ENCODE results near the gene CHN1.

CHN1 gene

DNA sequence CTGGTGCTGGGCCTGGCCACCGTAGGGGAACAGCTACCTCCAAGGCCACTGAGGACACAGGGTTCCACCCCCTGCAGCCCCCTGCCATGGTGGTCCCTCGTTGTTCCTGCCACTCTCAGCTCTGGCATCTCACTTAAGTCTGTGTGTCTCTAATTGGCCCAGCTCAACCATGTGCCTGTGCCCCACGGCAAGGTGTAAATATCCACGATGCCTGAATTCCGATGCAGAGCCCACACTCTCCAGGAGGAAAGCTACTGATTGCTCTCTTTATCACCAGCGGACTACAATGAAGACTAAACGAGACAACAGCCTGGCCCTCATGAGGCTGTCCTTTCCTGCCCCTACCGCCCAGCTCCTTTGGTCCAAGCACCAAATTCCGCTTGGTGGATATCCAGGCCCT lies 223.9 kb downstream of the CHN1 start:
- no peak for DNase-seq

DNA sequence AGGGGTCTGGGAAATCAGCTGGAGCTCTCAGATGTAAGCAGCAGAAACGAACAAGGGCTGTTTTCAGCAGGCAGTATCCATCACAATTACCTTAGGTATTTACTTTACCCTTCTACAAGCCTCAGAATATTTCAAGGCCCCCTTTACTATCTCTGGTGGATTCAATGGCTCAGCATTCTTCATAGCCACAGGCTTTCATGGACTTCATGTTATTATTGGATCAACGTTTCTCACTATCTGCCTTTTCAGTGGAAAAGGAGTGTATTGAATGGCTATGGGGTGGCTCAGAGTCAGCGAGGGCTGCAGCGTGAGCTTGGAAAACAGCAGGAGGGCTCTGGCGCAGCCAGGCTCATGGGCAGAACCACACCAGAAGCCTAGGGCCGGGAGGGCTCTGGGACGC lies 224.3 kb downstream of the CHN1 start:
- DNase-seq, result no peak

DNA sequence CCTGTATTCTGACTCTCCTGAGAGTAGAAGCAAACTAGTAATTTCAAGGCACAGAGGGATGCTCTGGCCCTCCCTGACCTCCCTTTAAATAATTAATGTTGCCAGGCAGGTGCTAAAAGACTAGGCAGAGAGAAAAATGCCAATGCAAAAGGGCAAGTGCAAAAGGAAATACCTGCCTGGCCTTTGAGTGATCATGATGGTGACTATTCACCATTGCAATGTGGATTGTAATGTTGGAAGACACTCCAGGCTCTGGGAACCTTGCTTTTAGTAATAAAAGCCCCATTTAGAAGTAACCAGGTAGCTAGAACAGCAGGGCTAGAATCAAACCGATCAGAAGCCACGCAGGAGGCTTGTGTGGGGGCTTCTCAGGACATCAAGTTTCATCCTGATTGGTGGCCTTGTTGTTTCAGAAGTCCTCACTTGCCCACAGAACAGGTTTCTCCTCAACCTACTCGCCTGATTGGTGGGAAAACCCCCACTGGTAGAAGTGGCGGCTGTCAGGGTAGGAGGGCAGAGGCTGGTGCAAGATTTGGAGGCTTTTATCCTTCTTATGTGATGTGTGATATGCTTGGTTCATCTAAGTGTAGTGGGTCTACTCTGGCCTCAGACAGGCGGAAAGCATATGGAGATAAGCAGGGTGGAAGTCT lies 224.9 kb downstream of the CHN1 start:
- DNase-seq, result no peak

DNA sequence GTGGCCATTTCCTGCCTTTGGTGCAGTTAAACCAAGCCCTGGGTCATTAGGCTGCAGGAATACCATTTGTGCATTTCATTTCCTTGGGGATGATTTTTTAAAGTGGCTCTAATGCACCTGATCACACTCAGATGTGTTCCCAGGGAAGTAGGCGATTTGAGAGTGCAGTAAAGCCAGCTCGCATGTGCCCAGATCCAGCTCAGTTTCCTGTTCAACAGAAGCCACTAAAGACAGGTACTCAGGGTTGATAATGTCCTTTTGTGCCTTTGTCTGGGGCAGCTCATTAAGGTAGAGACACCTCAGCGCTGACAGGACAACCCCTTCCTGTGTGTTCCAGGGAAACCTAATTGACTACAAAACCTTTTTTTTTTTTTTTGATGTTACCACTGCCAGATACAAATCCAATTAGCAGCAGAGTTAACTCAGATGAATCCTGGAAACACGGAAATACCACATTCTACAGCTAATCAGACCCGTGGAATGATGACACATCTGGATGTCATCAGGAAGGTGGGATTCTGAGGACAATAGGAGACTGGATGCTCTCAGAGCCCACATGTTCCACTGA lies 225.7 kb downstream of the CHN1 start:
- no peak for DNase-seq

DNA sequence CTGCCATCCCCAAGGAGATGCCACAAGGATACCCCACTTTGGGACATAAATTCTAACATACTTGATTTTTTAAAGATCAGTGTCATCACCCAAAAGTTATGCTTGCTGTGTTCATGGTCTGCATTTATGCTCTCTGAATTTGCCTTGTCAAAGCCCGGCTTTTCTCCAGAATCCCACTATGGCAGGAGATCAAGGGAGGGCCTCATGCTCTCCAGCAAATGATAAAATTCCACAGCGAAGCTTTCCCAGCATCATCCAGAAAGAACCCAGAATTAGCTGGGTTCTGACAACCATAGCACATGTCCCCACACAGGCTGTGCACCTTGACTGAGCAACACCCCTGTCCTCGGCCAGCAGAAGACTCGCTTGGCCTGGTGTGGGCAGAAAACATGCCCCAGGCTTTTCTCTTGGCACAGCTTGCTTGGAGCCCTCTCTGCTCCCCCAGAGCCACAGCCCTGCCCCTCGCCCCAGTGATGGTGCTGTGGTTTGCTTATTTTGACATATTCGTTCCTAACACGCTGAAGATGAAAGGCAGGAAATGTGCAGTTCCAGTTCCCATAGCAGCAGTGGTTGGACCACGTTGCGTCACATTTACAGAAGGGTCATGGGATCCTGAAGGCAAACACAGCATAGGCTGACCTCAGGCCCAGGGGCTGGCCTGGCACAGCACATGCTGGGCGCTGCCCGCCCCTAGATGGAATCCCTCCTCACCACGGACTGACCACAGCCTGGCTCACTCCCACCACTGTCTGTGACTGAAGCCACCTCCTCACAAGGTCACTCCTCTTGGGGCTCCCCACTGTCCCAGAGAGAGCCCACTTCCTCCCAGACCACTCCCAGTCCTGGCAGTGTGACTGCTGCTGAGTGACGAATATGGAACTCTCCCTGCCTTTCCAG lies 226.8 kb downstream of the CHN1 start:
- no peak for DNase-seq

DNA sequence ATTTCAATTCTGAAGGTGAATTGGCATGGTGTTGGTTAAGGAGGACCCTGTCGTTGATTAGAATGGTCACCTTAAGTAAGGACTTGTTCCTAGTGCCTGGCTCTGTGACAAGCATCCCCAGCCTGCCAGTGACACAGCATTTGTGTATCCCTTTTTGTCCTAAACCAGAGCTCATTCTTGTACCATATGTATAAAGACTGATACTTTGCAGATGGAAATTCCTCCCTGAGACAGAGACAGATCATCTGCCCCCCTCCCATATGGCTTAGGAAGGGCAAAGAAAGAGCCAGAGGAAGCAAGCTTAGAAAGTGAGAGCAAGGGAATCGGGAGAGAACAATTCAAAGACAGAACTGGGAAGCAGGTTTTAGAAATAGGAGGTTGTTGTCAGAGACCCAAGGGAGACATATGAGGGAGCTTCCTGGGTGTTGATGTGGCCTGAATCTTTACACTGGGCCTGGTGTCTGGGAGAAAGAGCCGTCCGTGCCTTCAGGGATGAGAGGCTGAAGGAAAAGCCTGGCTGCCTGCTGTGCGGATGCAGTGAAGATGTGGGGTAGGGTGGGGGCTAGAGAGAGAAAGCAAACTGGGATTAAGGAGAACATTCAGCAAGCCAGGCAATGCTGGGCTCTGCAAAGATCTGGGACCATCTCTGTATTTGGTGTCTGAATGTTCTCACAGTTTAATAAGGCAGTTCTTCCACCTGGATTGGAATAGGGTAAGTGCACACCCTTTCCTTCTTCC lies 227.7 kb downstream of the CHN1 start:
- no peak for DNase-seq

DNA sequence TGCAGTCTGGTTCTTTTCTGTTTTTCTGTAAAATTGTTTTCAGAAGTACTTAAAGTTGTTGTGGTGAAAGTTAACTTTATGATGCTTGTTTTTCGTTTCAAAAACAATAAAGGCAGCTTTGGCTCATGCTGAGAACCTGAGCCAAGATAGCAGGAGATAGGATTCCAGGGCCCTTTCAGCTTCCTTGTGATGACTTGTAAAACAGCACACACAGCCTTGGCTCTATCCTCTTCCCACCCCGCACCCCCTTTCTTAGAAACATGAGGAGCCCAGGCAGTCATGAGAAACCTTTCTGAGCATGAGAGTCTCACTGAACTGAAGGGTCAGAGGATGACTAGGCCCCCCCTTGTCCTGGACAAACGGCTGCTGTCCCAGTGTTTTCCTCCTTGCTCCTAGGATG lies 228.5 kb downstream of the CHN1 start:
- no peak for DNase-seq

DNA sequence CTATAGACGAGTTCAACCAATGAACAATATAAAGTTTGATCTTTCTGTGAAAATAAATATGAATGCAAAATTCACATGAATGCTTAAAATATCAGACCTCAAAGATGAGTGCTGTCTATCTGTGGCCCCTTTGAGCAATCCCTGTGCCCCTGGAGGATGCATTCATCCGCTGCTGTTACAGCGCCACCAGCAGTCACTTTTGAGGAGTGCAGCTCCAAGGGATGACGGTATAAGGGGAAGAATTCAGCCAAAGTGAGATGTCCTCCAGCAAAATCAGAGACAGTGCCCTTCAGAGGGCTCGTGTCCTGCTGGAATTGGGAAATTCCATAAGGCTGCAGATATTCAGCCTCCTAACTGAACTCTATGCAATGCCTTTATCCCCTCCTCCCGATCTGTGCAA lies 229.0 kb downstream of the CHN1 start:
- DNase-seq, result no peak

DNA sequence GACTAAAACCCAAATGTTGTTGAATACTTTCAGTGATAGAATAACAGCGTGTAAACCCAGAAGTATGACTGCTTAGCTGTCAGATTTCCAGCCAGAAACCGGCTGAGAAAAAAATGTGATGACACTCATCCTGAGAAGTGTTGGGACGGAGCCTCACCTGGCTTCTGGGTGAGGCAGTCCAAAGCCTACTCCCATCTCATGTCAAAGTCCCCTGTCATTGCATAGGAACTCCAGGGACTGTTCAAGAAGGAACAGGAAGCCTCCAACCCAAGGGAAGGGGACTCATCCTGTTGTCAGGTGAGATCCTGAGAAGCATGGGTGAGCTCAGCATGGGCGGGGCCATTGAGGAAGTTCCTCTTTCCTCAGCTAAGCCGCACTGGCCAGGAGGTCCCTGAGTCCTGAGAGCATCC lies 229.6 kb downstream of the CHN1 start:
- DNase-seq, result no peak

DNA sequence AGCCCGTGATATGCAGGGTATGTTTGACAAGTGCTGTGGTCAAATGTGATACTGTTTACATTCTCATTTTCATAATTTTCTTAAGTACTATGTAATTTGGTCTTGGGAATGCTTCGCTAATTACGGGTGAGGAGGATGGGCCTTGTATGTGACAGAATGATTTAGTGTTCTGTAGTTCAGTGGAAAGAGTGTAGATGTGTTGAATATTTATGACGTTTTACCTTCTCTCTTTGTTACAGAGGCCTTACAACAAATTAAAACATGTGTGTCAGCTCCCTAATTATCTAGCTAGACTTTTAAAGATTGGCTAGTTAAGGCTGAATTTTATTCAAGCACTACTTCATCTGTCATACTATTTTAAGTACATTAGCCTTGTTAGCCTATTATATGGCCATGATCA lies 230.3 kb downstream of the CHN1 start:
- no peak for DNase-seq

DNA sequence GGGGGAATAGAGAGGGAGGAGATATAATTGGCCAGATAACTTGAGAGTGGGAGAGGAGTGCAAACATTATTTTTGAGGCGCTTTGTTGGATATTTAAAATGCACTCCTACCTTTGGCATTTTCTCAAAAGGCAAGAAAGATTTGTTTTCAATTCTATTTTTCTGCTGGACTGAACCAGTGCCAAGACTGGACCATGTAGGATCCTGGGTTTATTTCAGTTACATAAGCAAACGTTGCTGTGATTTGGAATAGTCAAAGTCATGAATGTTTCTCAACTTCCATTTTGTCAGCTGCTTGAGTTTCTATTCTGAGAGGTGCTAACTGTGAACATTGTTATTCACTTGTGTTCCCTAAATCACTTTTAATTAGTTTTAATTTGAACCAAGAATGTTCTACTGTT lies 232.0 kb downstream of the CHN1 start:
- no peak for DNase-seq

DNA sequence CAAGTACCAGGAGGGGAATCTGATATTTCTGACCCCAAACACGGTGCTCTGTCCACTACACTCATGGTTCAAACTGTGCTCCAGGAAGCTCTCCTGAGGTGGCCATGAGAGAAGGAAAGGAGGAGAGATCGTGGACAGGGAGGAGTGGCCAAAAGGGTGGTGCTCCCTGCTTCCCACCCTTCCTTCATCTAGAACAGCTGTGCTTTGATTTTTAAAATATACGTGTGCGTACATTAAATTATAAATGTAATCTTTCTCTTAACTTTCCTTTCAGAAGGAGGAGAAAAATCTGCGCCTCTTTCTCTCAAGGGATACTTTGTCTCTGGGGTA lies 232.7 kb downstream of the CHN1 start:
- DNase-seq, result no peak

DNA sequence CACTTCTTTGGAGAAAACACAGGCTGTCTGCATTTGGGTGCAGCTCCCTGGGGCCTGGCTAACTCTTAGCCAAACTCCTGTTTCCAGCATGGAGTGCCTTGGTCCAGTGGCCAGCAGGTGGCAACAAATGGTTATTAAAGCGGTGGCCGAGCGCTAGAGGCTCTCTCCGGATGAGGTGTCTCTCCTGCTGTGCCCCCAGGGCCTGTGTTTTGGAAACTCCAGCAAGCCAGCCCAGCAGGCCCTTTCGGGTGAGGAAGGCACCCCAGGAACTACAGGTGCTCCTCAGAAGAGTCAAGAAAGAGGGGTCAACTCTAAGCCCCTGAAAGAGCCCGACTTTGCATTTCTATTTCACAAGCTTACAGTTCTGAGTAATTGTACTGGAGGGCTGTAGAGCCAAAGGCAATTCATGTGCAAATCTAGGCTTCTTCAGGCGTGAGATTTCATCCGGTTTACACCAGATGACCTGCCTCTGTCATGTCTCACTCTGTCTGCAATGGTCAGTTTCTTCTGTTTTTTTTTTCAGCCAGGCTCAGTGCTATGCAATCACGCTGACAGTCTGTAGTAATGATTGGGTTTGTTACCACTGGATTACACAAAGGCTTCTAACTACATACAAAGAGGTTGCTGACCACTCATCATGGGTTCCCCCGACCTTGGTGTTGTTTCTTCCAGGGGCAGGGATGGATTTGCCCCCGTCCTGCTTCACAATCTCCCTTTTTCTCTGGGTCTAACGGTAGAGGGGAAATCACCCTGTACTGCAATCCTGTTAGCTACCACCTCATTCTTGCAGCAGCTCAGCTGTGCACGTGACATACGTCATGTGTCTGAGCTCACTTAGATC lies 233.3 kb downstream of the CHN1 start:
- peak; percentile 73 for DNase-seq

DNA sequence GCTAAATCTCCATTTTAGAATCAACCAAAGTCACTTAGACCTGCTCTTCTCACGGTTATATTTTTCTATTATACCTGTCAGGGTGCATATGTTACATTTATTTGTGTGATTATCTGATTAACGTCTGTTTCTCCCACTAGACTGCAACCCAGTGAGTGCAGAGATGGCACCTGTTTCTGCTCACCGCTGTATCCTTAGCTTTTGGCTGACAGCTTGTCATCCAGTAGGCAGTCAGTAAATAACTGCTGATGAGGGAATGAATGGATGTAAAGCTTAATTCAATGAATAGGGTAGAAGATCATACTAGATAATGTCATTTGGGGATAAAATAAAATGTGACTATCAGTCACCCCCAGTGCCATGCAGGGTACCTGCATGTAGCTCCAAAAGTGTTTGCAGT lies 234.0 kb downstream of the CHN1 start:
- DNase-seq, result no peak

DNA sequence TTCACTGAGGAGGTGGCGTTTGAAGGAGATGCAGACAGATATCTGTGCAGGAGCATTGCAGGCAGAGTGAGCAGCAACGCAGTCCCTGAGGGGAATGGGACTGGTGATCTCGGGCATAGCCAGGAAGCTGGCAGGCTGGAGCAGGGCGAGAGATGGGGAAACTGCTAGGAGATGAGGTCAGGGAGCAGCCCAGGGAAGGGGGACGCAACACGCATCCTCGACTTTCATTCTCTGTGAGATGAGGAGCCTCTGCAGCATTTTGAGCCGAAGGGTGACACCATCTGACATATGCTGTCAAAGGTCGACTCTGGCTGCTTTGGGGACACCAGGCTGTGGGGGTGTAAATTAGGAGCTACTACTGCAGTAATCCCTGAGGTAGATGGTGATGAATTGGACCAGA lies 236.6 kb downstream of the CHN1 start:
- no peak for DNase-seq

DNA sequence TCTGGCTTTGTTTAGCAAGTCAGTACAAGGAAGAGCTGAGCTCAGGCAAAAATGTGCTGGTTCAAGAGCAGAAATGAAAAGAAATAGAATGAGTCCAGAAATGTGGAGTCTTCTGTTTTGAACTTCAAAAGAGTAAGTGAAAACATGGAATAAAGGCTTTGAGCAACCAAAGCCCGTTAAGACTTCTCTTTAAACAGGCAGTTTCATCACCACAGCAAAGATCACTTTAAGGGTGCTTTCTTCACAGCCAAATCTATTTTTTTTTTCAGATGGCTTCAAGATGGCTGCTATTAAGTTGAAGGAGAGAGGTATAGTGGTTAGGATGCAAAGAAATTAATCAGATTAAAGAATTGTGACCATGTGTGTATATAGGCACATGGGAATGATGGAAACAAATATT lies 238.9 kb downstream of the CHN1 start:
- no peak for DNase-seq

DNA sequence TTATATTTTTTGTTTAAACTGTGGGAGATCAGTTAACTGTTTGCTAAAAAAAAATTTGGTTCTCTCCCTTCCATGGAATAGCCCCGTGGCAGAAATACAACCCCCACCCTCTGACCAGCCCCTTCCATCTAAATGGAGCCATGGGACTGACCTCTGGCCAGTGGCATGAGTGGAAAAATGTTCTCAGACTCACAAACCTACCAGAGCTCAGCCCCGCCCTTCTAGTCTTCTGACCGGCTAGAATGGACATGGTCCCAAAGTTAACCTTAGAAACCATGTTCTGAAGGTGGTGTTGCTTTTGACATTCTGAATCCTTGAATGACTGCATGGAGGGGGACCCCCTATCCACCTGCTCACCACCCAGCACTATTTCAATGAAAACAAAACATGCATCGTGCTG lies 239.6 kb downstream of the CHN1 start:
- no peak for DNase-seq

DNA sequence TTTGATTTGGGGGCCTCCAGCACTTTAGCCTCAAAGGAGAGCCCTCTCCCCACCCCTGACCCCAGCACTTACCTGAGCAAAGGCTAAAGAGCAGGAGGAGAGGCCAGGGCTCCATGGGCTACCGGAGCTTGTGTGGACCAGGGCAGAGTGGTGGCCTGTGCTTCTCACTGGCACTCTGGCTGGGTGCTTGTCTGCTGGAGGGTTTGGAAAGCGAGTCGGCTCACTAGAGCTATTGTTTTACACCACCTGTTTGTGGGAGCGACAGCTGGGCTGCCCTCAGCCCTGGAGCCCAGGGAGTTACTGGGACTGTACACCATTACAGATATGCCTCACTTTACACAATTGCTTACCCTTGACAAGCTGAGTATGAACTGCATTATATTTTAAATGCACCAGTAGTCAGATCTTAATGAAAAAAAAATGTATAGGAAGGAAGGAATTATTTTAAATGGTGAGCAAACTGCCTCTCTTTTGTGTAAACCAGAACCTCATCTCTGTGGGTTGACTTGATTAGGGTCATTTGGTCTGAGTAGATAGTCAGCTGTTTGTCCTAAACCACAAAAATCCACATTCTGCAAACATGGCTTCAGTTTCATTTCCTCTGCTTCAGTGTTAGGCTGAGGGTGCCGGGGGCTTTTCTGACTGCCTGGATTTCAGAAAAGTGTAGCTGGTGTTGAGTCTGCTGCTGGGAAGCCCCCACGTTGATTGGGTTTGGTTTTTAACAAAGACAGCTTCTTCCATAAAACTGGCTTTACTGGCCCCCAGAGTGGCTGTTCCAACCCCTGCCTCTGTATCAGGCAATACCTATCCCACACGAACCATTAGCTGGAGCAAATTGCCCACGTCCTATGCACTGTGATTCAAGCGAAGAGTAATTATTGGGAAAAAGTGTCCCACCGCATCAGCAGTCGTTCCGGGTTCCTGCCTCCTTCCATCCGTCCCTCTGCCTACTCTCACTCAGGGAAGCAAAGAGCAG lies 240.6 kb downstream of the CHN1 start, which contains the start of gene CHRNA1:
Gene CHRNA1, minus strand, starts transcription at position 193 of the 976 bp plus-strand sequence. Its CDS starts 78 bp downstream, at position 115.
- no peak for DNase-seq

DNA sequence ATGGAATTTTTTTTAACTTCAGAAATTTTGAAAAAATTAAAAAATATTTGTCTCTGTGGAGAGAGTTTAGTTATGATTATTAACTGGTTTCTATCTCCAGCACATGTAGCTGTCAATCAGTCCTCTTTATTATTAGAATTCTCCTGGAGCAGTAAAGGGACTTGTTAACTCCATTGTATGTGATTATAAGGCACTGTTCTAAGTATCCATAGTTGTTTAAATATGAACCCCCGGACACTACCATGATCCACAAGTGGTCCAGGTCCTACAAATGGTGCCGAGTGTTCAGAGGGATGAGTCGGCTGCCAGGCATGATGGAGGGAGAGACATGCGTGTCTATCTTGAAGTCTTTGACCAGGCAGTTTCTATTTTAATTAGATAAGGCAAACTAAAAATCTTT lies 241.4 kb downstream of the CHN1 start:
- DNase-seq, result no peak

DNA sequence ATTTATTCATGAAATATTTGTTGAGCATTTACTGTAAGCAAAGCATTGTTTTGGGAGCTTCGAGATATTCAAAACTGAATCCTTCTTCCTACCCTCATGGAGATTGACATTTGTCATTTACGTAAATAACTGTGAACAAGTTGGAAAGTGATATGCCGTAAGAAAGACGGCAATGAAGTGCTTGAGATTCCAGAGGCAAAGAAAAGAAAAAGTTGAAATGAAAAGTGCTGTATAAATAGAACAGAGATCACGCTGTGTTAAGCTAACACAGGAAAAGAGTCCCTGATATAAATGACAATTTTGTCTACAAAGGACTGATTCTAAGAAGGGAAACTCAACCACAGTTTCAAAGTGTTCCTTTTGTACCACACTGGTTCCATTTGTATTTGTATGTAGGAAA lies 242.7 kb downstream of the CHN1 start:
- DNase-seq, result no peak

DNA sequence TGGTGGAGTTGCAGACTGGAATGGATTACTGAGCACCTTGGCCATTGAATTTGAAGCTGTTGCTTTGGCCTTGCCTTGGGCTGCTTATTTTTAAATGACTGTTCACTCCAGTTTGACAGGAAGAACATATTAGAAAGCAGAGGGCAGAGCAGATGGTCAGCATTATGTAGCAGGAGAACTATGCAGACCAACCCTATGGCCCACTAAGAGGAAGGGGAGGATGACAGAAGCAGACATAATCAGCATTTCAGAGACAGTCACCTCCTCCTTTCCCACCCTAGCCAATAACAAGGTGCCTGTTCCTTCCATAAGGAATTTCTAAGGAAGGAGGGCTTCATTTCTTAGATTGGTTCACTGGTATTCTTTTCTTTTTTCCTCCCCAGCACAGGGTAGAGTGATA lies 243.3 kb downstream of the CHN1 start:
- DNase-seq, result no peak

All from amniotic stem cell (primary cell).